Activated CD8-positive, alpha-beta memory T cell treated with anti-CD3 and anti-CD28 coated beads for 4 hours (primary cell): Measurements from ENCODE around the gene ZNF417.
A peak's percentile ranks its signal among the peaks of the same experiment; 100 is the strongest.
"Not testable (repeated sequence)": the region's sequence is repeated elsewhere in the genome, so short reads cannot be mapped to it uniquely, and the experiment has no call there.

ENCODE experiments used
- DNase-seq, 2 donors: peaks; one replicate each; pipeline ENCODE4 v3.0.0-alpha.2; 2020; ENCODE audit warnings: low read depth in 2 of 2

Gene ZNF417

DNA sequence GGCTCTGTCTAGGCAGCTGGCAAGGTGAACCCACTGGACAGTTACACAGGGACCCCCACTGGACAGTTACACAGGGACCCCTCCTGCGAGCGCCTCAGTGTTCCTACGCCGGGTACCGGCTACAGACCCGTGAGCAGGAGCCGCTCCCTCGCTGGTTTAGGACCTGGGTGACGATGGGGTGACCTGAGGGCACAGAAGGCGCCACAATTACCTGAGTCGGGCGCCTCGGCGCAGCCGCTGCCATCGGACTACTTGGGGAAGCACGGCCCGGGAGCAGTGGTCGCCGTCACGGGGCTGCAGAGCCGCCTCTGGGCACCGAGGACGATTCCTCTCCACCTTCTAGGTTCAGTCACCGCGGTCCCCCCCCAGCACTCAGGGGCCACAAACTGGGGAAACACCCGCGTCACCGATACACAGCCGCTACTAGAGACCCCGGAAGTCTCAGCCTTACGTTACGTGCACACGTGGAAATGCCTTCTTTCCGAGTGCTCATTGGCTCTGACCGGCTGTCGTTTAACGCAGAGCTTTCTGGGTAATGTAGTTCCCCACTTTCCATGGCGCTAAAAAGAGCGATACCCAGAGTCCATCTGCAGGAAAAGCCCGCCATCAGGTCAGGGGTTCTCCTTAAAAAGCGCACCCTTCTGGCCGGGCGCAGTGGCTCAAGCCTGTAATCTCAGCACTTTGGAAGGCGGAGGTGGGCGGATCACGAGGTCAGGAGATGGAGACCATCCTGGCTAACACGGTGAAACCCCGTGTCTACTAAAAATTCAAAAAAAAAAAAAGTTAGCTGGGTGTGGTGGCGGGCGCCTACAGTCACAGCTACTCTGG lies at the start of gene ZNF417:
Gene ZNF417 (minus strand): TSS at position 425 of the 828 bp plus-strand sequence. CDS start 181 bp downstream, at position 244.
- peak; percentile 74 to 80 for DNase-seq

DNA sequence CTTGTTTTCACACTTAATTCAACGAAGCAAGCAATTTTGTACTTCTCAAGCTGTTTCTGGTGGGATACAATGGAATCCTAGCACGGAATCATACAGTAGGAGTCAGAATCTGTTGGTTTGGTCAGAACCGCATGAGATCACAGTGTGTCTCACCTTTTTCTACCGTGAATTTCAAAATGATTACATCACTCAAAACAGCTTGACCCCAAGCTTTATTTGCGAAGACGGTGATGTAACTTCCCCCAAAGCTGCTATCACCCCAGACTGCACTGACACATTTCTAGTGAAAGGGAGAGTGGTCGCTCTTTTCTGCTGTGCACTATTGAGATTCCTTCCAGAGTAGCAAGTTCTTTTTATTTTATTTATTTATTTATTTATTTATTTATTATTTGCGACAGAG lies 48.4 kb upstream of the ZNF417 start:
- no peak for DNase-seq

DNA sequence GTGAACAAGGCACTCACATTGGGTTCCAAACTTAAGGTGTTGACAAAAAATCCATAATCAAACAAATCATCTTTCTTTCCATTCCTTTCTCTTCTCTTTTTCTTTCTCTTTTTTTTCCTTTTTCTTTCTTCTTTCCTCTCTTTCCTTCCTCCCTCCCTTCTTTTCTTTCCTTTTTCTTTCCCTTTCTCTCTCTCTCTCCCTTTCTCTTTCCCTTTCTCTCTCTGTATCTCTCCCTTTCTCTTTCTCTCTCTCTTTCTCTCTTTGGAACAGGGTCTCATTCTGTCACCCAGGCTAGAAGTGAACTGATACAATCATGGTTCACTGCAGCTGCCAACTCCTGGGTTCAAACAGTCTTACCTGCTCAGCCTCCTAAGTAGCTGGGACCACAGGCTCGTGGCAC lies 45.4 kb upstream of the ZNF417 start:
- DNase-seq = no peak

DNA sequence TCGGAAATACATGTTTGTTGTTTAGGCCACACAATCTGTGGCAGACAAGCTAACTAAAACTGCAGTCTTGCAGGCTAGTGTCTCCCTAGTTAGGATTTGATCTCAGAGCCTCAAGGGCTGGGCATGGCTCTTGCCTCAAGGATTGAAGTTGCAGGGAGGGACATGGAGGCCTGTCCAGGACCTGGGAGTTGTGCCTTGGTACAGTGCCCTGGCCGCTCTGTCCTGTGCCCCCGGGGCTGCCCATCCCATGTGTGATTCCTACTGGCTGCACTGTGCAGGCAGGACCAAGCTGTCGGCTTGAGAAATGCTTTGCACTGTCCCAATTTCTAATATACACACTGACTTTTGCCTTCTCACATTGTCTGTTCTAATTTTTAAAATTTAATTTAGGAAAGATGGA lies 38.6 kb upstream of the ZNF417 start:
- DNase-seq = no peak

DNA sequence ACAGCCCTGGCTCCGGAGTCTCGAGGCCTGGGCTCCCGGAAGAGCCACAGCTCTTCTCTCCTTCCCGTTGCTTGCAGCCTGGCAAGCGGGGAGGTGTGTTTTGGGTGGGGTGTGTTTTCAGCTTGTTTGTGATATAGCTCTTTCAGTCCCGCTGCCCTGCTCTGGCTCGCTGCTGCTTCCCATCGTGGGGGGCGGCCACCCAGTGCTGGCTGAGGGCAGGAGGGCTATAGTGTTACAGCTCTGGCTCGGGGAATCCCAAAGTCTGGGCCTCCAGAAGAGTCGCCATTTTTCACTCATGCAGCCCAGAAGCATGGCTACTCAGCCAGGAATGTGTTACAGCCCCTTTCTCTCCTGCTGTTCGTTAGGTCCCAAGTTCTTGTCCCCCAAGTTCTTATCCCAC lies 33.3 kb upstream of the ZNF417 start:
- no peak for DNase-seq

DNA sequence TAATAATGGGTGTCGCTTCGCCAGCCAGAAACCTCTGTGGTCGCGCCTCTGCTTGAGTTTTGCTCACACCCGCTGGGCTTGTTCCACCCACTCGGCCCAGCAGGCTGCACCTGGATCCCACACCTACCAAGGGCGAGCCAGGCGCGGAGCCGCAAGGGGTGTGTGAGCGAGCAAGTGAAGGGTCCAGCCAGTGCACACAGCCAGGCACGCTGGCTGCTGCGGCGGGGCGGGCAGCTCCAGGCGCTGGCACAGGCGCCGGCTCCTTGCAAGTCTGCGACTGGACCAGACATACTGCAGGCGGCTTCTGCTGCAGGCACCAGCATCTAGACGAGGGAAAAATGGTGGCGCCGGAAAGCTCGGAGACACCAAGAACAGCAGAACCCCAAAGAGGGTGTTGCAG lies 32.9 kb upstream of the ZNF417 start:
- DNase-seq = no peak

DNA sequence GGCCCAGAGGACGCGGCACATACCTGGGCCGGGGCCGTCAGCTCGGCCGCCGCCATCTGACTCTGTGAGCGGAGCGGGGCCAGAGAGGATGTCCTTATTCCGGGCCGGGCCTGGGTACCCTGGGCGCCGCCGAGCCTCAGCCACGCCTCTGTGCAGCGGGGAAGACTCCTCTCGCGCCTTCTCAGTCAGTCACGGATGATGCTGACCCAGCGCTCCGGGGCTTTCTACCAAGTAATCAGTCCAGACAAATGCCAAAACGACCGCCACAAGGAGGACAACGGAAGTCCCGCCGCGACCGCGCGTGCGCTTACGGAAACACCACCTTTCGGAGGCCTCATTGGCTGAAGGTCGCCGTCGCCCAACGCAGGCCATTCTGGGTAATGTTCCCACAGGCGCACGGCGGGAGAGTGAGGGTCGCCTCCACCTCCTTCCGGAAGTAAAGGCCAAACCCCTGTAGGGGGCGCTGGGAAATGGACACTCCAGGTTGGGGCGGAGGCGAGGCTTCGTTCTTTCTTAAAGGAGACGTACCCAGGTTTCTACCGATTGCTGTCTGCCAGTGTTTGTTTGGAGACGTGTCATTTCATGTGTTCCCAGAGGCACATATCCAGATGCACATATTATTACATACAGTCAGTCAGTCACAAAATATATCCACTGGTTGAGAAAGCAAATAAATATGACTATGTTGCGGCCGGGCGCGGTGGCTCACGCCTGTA lies 31.2 kb upstream of the ZNF417 start, which contains the start of gene ZNF256:
Gene ZNF256 (minus strand): TSS at position 288 of the 716 bp plus-strand sequence. CDS start 232 bp downstream, at position 56.
- peak; percentile 73 to 82 for DNase-seq

DNA sequence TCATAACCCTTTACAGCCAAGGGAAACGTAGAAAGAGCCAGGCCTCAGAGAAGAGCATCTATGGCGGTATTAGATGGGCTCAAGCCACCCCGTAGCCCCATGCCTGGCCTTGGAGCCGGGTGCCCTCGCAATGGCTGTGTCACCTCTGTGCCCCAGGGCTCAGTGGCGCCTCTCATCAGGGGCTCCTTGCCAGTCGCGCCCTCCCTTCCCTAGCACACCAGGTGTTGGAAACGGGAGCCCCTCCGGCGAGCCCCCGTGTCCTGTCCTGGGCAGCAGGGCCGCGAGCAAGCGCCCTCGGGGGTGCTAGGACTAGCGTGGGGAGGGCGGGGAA lies 30.7 kb upstream of the ZNF417 start:
- DNase-seq = no peak

DNA sequence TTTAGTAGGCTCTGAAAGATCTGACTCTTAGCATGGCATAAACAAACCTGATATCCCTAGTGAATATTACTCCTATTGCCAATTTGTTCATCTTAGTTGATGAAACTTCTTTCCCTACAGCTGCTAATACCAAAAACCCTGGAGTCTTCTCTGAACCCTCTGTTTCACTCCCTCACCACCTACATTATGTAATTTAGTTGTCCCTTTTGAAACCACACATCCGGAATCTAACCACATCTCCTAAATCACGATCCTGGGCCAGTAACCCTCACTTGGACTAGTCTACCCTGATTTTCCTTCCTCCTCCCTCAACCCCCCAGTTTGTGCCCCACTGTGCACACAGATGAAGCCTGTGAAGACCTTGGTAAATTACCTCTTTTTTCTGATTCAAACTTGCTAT lies 29.9 kb upstream of the ZNF417 start:
- DNase-seq = no peak

DNA sequence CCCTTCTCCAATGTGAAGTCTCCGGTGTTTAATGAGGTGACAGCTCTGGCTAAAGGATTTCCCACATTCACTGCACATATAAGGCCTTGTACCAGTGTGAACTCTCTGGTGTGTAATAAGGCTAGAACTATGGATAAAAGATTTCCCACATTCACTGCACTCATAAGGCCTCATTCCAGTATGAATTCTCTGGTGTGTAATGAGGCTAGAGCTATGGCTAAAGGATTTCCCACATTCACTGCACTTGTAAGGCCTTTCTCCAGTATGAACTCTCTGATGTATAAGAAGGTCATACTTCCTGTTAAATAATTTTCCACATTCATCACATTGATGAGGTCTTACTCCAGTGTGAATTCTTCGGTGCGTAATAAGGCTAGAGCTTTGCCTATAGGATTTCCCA lies 25.2 kb upstream of the ZNF417 start:
- DNase-seq = no peak

DNA sequence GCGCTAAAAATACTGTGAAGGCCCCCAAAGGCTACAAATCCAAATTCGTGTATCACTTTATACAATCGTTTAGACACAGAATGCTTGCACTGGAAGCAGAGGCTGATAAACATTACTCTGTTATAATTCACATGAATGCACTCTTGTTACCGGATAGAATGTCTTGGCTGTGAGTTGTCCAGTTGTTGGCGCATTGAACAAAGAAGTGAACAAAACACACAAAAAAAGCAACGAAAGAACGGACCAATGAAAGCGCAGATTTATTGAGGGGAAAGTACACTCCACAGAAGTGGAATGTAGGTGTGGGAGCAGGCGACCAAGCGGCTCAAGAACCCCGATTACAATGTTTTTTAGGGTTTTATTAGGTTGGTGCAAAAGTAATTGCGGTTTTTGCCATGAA lies 19.3 kb upstream of the ZNF417 start:
- DNase-seq = no peak

DNA sequence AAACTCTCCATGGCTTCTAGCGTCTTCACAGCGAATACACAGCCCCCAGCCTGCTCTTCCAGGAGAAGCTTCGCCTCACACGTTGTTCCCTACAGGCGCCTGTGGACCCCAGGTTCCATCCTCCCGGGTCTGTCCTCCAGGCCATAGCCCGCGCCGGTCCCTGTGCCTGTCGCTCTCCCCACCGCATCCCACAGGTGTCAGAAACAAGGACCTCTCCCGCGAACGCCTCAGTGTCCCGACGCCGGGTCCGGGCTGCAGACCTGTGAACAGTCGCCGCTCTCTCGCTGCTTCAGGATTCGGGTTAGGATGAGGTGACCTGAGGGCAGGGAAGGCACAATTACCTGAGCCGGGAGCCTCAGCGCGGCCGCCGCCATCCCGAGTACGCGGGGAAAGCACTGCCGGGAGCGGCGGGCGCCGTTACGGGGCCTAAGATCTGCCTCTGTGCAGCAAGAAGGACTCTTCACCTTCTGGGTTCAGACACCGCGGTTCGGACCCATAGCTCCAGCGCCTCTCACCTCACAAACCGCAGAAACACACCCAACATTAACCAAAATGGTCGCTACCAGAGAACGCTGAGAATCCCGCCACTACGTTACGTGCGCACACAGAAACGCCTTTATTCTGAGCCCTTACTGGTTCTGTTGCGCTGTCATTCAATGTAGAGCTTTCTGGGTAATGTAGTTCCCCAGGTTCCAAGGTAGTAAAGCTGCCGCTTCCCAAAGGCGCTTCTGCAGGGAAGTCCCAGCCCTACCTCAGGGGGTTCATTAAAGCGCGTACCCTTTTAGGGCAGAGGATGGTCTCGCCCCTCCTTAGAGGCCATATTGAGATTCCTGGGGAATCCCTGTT lies 18.7 kb upstream of the ZNF417 start, which contains the start of gene ZNF418:
Gene ZNF418 (minus strand): TSS at position 583 of the 846 bp plus-strand sequence. CDS start 1,580 bp downstream, outside the sequence.
- DNase-seq = peak; percentile 14 to 19

DNA sequence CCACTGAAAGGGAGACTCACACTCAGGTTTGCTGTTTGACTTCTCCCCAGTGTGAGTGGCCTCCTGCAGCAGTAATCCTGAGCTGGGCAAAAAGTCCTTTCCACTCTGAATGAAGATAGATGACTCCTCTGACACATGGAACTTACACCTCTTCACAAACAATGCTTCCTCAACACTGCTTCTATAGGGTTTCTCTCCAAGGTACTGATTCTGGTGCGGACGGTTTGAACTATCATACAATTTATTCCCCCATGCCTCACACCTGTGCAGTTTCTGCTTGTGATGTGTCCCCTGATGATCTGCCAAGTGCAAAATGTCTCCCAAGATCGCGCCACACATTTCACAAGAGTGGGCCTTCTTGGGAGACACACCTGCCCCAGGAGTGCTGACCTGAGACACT lies 11.2 kb upstream of the ZNF417 start:
- DNase-seq = no peak

DNA sequence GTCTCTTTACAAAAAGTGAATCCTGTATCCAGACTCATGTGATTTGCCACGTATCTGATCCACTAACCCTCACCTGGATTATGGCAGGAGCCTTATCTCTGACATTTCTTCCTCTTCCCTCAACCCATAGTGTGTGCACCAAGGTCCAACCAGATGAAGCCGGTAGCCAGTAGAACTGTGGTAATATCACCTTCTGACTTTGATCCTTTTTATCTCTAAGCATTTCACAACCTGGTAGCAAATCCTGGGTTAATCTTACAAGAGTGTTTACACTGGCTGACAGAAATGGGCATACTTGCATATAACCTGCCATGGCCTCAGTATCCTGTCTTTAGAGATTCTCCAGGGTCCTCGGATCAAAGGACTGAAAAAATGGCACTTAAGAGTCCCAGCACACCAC lies 1.9 kb downstream of the ZNF417 start:
- no peak for DNase-seq

DNA sequence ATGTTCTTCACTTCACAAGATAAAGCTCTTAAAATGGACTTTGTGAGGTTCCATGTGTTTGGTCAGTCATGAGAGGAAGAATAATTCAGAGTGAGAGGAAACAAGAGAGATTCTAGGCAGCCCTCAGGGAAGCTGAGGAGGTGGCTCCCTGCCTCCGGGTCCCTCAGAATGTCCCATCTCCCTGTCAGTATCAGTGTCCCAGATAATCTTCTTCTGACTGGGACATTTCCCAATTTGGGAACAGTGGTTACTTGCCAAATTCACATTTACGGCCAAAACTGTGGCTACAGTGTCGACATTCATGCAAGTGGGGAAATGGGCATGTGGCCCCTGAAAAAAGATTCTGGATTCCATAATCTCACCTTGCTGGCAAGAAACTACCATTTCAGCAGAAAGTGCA lies 9.0 kb downstream of the ZNF417 start:
- no peak for DNase-seq

DNA sequence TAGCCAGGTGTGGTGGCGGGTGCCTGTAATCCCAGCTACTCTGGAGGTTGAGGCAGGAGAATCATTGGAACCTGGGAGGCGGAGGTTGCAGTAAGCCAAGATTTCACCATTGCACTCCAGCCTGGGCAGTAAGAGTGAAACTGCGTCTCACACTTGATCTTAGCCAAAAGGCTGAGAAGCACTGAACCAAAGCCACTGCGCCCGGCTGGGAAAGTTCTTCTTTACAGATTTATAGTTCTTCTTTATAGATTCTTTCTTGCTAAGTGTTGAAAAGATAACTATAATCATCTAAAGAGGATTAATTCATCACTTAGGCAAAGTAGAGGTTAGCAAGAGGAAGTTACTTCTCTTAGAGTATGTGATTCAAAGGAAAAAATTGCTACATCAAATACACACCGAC lies 11.1 kb downstream of the ZNF417 start:
- no peak for DNase-seq

DNA sequence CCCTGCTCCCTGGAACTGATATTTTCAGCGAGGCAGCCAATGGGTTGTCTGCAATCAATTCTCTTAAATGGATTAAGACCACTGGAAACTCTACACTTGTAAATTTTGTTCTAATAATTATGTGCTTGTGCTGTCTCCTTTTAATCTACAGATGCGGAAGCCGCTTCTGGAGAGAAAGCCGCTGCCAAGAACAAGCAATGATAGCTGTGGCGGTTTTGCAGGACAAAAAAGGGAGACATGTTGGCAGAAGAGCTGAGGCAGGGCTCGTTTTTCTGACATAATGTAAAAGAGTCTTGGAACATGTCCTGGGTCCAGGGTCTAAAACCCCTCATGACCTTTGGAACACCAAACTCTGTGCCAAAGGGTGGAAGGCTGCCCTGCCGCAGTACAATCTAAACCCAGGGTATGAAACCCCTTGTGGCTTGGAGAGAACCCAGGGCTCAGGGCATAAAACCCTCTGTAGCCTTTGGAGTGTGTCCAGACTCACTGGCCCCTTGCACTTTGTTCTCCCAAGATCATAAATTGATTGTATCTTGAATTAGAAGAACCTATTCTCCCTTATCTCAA lies 12.7 kb downstream of the ZNF417 start:
- no peak for DNase-seq

DNA sequence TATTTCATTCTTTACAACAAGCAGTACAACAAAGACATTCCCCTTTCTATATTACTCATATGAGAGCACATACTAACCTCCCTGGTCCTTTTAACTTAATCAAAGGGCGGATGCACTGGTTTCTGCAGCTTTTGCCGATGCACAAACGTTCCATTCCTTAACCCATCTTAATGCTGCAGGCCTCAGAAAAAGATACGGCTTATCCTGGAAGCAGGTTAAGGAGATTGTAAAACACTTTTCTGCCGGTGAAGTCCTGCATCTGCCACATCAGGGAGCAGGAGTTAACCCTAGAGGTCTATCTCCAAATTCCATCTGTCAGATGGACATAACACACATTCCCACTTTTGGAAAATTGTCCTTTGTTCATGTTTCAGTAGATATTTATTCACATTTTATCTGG lies 16.1 kb downstream of the ZNF417 start:
- no peak for DNase-seq

DNA sequence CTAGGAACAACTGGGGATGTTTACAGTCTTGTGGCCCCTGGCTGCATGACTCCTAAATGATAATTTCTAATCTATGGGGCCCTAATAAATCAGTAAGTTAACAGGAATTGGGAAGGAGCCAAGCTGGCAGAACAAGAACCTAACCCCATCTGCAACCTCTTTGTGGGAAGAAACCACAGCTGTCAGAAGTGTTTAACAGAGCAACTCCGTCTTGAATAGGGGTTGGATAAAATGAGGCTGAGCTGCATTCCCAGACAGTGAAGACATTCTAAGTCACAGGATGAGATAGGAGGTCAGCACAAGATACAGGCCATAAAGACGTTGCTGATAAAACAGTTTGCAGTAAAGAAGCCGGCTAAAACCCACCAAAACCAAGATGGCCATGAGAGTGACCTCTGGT lies 25.7 kb downstream of the ZNF417 start:
- DNase-seq = not testable (repeated sequence)

DNA sequence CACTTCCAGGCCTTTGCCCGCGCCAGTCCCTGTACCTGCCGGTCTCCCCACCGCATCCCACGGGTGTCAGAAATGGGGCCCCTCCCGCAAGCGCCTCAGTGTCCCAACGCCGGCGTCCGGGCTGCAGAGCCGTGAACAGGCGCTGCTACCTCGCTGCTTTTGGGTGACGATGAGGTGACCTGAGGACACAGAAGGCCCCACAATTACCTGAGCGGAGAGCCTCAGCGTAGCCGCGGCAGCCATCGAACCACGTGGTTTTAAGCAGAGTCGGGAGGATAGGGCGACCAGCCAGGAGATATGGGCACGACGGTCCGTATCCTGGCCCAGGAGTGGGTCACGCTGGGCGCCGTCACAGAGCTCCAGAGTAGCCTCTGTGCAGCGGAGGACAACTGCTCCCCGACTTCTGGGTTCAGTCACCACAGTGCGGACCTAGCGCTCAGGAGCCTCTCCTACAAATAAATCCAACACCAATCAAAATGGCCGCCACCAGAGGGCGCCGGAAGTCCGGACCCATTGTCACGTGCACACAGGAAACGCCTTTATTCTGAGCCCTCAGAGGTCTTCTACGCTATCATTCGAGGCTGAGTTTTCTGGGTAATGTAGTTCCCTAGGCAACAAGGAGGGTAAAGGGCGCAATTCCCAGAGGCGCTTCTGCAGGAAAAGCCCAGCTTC lies 27.7 kb downstream of the ZNF417 start, which contains the start of gene ZNF814:
Gene ZNF814 (minus strand): TSS at position 478 of the 672 bp plus-strand sequence. CDS start 235 bp downstream, at position 243.
- peak; percentile 53 to 70 for DNase-seq

DNA sequence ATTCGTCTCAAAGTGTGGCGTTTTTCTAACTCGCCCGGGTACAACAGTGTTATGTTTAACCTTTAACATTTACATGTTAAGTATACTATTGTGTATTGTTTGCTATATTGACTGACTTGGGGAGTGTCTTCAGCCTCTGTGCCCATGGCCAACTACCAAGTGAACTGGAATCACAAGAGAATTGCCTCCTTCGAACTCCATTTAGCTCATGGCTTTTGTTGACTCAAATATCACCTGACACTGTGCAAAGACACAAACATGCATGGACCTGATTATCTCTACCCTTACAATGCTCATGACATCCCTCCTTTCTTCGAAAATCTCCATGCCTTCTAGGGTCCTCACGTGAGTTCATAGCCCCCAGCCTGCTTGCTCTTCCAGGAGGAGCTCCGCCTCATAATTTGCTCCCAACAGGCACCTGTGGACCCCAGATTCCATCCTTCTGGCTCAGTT lies 28.3 kb downstream of the ZNF417 start:
- no peak for DNase-seq
